Prostate gland (tissue), 2 donors: ENCODE measurements around the gene ANKRD11.

Experiments used
- CTCF ChIP-seq, 4 experiments: fragments of 200-600 bp in 2 of 4; fragments of 450-650 bp in 2 of 4; sonication (generic) in 2 of 4; IDR thresholded peaks; 1 replicate in 3 of 4; 2 replicates in 1 of 4; pipeline ENCODE4 v1.5.1; 2016 to 2019; ENCODE audit warnings: antibody characterized with exemption in 4 of 4, mild to moderate bottlenecking in 2 of 4, moderate library complexity in 2 of 4
- POLR2AphosphoS5 ChIP-seq: sonication (generic); formaldehyde crosslinking; IDR thresholded peaks from one replicate; pipeline ENCODE4 v1.6.1; 2017; ENCODE audit warnings: antibody characterized with exemption

GRCh38 chr16:89371968-89372634 lies 118.3 kb downstream of the ANKRD11 start:
- TF ChIP-seq CTCF (IDR thresholded peaks at IDR 0.05) (no peak), POLR2AphosphoS5 (no peak)
